NCI-H748 (cell line): ENCODE results near the gene B3GNT5.

Source experiments
- DNase-seq: peaks from one replicate; lab custom pipeline; 2025; ENCODE audit not compliant: unreplicated experiment; lab: John Stamatoyannopoulos, UW

B3GNT5 gene

DNA sequence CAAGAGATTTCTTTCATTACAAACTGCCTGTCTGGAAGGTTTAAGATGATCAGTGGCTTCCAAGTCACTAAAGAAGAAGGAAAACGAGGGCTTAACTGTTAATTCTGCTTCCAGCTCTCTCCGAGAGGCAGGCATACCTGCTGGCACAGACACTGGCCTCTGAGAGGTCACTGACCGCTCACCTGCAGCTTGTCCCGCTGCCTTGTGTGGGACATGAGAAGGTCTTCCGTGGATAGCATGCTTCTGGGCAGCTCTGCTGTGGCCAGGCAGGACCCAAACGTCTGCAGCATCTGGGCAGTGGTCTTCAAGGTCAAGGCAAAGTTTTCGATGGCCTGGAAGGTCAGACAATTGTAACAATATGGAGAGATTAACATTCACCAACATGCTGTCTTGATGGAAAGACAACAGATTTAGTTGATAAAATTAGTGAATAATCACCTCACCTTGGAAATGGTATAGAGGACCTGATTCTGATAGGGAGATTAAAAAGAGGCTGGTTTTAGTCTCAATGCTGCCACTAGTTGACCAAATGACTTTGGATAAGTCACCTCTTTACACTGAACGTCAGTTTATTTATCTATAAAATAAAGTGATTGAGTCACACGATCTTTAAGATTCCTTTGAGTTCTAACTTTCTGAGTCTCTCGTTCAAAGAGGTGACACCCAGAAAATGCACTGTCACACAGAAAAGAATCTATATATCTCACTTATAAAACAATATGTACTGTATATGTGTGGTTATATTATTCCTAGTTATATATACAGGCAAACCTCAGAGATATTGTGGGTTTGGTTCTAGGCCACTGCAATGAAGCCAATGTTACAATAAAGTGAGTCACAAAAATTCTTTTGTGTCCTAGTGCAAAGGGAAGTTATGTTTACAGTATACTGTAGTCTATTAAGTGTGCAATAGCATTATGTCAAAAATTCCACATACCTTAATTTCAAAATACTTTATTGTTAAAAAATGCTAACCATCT is 65.1 kb downstream of the B3GNT5 start:
- no peak for DNase-seq

DNA sequence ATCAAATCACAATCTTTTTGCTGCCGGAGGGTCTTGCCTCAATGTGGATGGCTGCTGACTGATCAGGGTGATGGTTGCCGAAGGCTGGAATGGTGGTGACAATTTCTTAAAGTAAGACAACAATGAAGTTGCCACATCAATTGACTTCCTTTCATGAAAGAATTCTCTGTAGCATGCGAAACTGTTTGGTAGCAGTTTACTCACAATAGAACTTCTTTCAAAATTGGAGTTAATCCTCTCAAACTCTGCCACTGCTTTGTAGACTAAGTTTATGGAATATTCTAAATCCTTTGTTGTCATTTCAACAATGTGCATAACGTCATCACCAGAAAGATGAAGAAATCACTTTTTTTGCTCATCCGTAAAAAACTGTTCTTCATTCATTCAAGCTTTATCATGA is 65.8 kb downstream of the B3GNT5 start:
- DNase-seq = no peak

DNA sequence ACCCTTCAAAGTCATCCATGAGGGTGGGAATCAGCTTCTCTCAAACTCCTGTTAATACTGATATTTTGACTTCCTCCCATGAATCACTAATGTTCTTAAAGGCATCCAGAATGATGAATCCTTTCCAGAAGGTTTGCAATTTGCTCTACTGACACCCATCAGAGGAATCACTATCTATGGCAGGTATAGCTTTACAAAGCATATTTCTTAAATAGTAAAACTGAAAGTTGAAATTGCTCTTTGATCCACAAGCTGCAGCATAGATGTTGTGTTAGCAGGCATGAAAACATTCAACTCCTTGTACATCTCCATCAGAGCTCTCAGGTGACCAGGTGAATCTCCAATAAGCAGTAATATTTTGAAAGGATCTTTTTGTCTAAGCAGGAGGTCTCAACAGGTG is 66.3 kb downstream of the B3GNT5 start:
- DNase-seq = no peak
